K562 (cell line): ENCODE results near the gene IQCC. TPM values are rescaled to one million over a fixed set of nuclear protein-coding genes. Genes with fewer than 3 reads are reported as not detected.

Source experiments
- BRCA1 ChIP-seq, 2 experiments: fragments of 450-650 bp in 1 of 2; sonication (generic) in 1 of 2; formaldehyde crosslinking in 1 of 2; IDR thresholded peaks; 2 replicates each; pipeline versions ENCODE4 v1.5.0 to v1.6.1; 2017 to 2020; ENCODE audit warnings: mild to moderate bottlenecking in 1 of 2, missing genetic modification reagents in 1 of 2
- CAMTA2 ChIP-seq: fragments of 250-450 bp; sonication (Bioruptor Pico); conservative IDR thresholded peaks from 2 replicates; pipeline ENCODE4 v1.5.1; 2022
- E4F1 ChIP-seq: fragments of 250-450 bp; sonication (Bioruptor Pico); IDR thresholded peaks from 2 replicates; pipeline ENCODE4 v1.5.0; 2021; ENCODE audit warnings: mild to moderate bottlenecking, borderline replicate concordance
- ELK1 ChIP-seq: sonication (generic); formaldehyde crosslinking; IDR thresholded peaks from 2 replicates; pipeline ENCODE4 v1.8.1; 2022; ENCODE audit warnings: missing genetic modification reagents
- FOXK1 ChIP-seq: sonication (generic); formaldehyde crosslinking; IDR thresholded peaks from 2 replicates; pipeline ENCODE4 v1.8.0; 2022; ENCODE audit warnings: missing genetic modification reagents, mild to moderate bottlenecking, borderline replicate concordance
- FOXP1 ChIP-seq: sonication (generic); formaldehyde crosslinking; IDR thresholded peaks from 2 replicates; pipeline ENCODE4 v1.8.0; 2022; ENCODE audit warnings: mild to moderate bottlenecking, missing genetic modification reagents
- GABPB1 ChIP-seq: sonication (generic); formaldehyde crosslinking; IDR thresholded peaks from 2 replicates; pipeline ENCODE4 v1.8.0; 2022; ENCODE audit warnings: mild to moderate bottlenecking, missing genetic modification reagents
- MTA2 ChIP-seq: fragments of 450-650 bp; IDR thresholded peaks from 2 replicates; pipeline ENCODE4 v1.6.1; 2016; ENCODE audit warnings: low read depth
- PATZ1 ChIP-seq: fragments of 250-450 bp; sonication (Bioruptor Pico); IDR thresholded peaks from 2 replicates; pipeline ENCODE4 v1.5.0; 2020; ENCODE audit warnings: mild to moderate bottlenecking, borderline replicate concordance
- RAD21 ChIP-seq, 2 experiments: fragments of 250-450 bp in 1 of 2; fragments of 450-650 bp in 1 of 2; sonication (Bioruptor Pico) in 1 of 2; formaldehyde crosslinking in 1 of 2; IDR thresholded peaks in 1 of 2; conservative IDR thresholded peaks in 1 of 2; 2 replicates each; pipeline versions ENCODE4 v1.4.0 to v1.8.0; 2020 to 2022; ENCODE audit warnings: mild to moderate bottlenecking in 2 of 2, moderate library complexity in 1 of 2
- TRIM24 ChIP-seq, 2 experiments: fragments of 450-650 bp; IDR thresholded peaks; 2 replicates each; pipeline ENCODE4 v1.6.1; 2016
- YBX1 ChIP-seq: fragments of 450-650 bp; IDR thresholded peaks from 2 replicates; pipeline ENCODE4 v1.7.1; 2016; ENCODE audit warnings: mild to moderate bottlenecking
- ZBTB1 ChIP-seq: sonication (generic); formaldehyde crosslinking; IDR thresholded peaks from 2 replicates; pipeline ENCODE4 v1.8.1; 2023; ENCODE audit warnings: missing genetic modification reagents, low read depth, mild to moderate bottlenecking, borderline replicate concordance
- ZNF311 ChIP-seq: fragments of 250-450 bp; sonication (Bioruptor Pico); IDR thresholded peaks from 2 replicates; pipeline ENCODE4 v1.4.0; 2020; ENCODE audit warnings: mild to moderate bottlenecking, moderate library complexity
- ZNF444 ChIP-seq: fragments of 250-450 bp; sonication (Bioruptor Pico); IDR thresholded peaks from 2 replicates; pipeline ENCODE4 v1.4.0; 2020; ENCODE audit warnings: mild to moderate bottlenecking, moderate library complexity
- polyA plus RNA-seq, 8 experiments: library from polyadenylated mRNA; depleted of rRNA in 4 of 8; stranded (reverse) in 5 of 8; unstranded in 3 of 8; fragments of >200 nt; fragmentation: Nextera tagmentation in 2 of 8; fragmentation: Illumina TruSeq in 1 of 8; extraction: Ambion mirVana in 2 of 8; extraction: Trizol in 1 of 8; gene quantifications; 2 replicates each; pipeline versions ENCODE4 v1.2.1 to v1.2.3, GENCODE V29; 2011 to 2014; ENCODE audit warnings: inconsistent platforms in 1 of 8, missing spikeins in 1 of 8
- total RNA-seq, 7 experiments: library from RNA; depleted of rRNA in 6 of 7; stranded (reverse); fragments of >200 nt in 6 of 7; fragmentation: Illumina TruSeq in 2 of 7; extraction: Trizol in 2 of 7; gene quantifications; 2 replicates each; pipeline versions ENCODE4 v1.2.1 to v1.2.3, GENCODE V29; 2011 to 2021; ENCODE audit warnings: low replicate concordance in 1 of 7

The IQCC gene
- total and polyA plus RNA-seq, 9 of the 15 experiments (the other 6 are each of a cell fraction or from before 2014, with no cell fraction given) = 8.1 to 16.5 (median 10.7) TPM

GRCh38 chr1:32223683-32224082, 18.2 kb downstream of the IQCC start (continued):
- TF ChIP-seq E4F1 (CRISPR knock-in tag) (no peak), ZNF444 (CRISPR knock-in tag) (no peak), TRIM24 (IDR thresholded peaks at IDR 0.05) (no peak), FOXK1 (no peak), ZNF311 (CRISPR knock-in tag) (no peak), PATZ1 (CRISPR knock-in tag) (no peak), RAD21 (CRISPR knock-in tag; conservative IDR thresholded peaks at IDR 0.05 in 1 of 2, IDR thresholded peaks at IDR 0.05 in 1 of 2) (peak in 1 of 2 experiments; percentile 16; a peak in 1 of 4 replicates), ZBTB1 (no peak), CAMTA2 (CRISPR knock-in tag) (no peak), FOXP1 (CRISPR knock-in tag) (no peak), GABPB1 (0 out of 2 replicates have a peak, but pooled peaks have one; percentile 40), BRCA1 (IDR thresholded peaks at IDR 0.05) (no peak), BRCA1 (CRISPR knock-in tag; IDR thresholded peaks at IDR 0.05) (no peak), YBX1 (no peak), MTA2 (no peak), ELK1 (CRISPR knock-in tag) (no peak)
